GM10847 (cell line): ENCODE results near the gene PKNOX1.

Source experiments
- POLR2A ChIP-seq: IDR thresholded peaks from 2 replicates; pipeline ENCODE4 v1.6.1; 2011; ENCODE audit not compliant: insufficient read length; ENCODE audit errors: extremely low read depth

Gene PKNOX1

GRCh38 chr21:42989816-42990650 is 15.7 kb downstream of the PKNOX1 start:
- TF ChIP-seq POLR2A, result no peak

DNA sequence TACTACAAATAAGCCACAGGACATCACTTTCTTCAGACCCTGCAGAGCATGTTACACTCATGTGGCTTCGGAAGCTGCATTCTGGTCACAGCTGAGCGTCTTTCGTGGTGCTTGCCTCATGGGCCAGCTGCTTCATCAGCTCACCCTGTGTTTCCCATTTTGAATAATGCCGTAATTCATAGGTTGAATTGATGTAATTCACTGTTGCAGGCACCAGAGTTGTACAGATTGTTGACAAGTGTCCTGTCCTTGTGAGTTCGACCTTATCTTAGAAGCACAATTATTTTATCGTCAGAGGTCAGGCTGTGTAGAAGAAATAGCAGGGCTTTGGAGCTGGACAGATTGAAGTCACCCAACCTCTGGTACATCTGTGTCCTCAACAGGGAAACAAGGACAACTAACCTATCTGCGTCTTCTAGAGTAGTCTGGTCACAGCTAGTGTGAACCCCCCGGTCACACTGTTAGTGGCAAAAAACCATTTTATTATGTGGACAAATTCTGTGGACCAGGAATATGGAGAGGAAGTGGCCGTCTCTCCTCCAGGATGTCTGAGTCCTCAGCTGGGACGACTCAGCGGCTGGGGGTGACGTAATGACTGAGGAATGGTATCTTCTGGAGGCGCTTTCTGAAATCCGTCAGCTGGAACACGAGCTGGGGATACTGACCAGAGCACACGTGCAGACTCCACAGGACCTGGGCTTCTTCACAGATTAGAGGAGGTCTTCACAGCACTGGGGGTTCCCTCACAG is 17.8 kb downstream of the PKNOX1 start:
- no peak for TF ChIP-seq POLR2A

GRCh38 chr21:42993051-42993712 is 18.8 kb downstream of the PKNOX1 start:
- no peak for TF ChIP-seq POLR2A

DNA sequence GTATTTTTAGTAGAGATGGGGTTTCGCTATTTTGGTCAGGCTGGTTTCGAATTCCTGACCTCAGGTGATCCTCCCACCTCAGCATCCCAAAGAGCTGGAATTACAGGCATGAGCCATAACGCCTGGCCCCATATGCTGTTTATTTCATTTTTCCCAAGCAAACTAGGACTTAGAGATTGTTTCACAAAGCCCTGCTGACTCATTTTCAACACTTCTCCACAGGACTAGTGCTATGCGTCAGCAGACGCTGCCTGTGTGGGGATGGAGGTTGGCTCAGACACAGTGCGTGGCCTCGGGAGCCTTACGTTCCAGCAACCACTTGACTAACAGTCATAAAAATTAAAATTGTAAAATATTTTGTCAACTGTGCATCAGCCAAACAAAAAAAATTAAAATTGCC is 22.7 kb downstream of the PKNOX1 start:
- no peak for TF ChIP-seq POLR2A

- no peak for TF ChIP-seq POLR2A
Measured at GRCh38 chr21:43001316-43001715, 27.0 kb downstream of the PKNOX1 start.

DNA sequence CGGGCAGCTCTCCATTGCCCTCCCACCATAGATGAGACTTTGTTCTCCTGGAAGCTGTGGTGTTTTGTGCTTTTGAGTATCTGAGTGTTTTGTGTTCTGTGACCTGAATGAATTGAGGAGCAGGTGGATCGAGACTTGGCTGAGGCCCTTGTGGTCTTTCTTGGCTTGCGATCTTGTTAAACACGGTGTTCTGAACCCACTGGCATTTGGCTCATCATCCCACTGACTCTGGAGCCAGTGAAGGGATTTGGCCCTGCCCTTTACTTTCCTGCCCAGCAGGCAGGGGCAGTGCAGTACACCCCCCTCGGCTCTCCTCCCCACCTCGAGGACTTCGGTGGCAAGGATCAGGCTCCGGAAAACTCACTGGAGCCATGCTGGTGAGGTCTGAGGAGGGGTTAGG is 30.6 kb downstream of the PKNOX1 start:
- TF ChIP-seq POLR2A, result no peak

DNA sequence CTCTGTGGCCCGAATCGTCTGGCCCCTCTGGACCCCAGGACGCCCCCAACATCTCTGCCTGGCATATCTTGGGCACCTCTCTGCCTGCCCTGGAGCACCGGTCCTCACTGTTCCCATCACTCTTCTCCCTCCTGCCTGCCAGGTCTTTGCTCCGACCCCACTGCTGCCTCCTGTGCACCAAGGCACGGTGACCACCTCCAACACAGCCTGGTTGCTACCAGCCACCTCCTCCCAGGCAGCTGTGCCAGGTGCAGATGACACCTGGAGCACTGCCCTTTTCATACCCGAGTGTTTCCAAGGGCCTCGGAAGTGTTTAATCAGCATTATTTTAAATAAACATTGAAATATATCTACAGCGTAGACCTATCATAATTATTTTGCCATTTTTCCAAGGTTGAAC is 31.3 kb downstream of the PKNOX1 start:
- TF ChIP-seq POLR2A, result no peak

- TF ChIP-seq POLR2A, result no peak
Measured at GRCh38 chr21:43006874-43007208, 32.5 kb downstream of the PKNOX1 start.

GRCh38 chr21:43012596-43012995 is 38.2 kb downstream of the PKNOX1 start:
- TF ChIP-seq POLR2A, result no peak

DNA sequence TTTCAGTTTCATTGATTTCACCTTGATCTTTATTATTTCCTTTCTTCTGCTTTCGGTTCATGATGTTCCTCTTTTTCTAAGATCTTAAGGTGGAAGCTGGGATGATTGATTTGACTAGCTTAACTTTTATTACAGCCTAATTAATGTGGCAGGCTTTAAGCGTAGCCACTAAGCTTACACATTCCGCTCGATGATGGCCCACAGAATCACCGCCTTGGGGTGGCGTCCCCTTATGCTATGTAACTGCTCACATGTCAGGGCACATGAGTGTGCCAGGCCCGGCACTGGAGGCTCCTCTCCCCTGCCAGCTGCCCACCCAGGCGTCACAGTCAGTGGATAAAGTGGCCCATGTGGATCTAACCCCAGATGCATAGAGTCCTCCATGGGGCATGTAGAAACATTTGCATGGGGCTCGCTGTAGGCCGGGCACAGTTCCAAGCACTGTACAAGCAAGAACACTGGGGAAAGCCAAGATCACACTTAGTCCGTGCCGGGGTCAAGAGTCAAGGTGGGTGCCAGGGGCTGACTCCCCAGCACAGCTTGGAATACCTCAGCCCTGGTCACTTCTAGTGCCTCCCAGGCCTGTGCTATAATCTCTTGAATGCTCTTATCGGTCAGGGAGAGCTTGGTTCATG is 41.7 kb downstream of the PKNOX1 start:
- TF ChIP-seq POLR2A, result no peak

DNA sequence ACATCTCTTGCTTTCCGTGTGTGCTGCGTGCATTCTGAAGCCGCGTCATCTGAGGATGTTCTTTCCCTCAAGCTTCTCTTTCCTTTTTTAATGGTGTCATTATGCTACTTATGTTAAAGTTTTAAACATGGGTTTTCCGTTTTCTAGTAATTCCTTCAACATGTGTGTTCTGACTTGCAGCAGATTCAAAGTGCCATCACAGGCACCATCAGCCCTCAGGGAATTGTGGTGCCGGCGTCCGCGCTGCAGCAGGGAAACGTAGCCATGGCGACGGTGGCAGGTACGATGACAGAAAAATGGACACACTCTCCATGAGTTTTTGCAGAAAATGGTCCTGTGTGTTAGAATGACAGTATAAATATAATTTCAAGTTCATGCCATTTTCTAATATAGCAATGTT is 42.4 kb downstream of the PKNOX1 start:
- TF ChIP-seq POLR2A, result no peak

DNA sequence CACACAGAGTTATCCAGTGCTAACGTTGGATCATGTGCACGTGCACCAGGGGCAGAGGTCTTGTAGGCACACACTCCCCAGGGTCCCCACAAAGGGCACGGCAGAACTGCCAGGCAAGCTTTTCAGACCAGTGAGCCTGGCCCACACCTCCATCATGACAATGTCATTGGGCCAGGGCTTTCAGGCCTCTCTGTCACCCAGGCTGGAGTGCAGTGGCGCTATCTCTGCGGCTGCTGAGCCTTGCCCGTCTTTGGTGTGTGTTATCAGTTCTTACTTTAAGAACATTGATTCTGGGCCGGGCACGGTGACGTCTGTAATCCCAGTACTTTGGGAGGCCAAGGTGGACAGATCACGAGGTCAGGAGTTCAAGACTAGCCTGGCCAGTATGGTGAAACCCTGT is 44.2 kb downstream of the PKNOX1 start:
- TF ChIP-seq POLR2A, result no peak

DNA sequence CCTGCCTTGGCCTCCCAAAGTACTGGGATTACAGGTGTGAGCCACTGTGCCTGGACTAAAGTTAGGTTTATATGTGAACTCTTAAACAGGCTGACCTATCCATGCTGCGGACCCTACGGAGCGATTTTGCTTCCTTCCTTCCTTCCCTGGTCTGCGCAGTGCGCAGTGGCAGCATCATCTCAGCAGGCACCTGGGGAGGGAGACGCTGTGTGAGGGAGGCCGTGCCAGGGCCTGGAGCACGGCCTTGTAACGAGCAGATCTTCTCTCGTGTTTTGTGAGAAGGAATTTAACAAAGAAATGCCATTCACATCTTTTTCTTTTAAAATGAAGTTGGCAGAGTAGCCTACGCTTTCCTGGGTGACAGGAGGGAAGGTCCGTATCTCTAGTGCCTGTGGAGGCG is 45.8 kb downstream of the PKNOX1 start:
- no peak for TF ChIP-seq POLR2A

- no peak for TF ChIP-seq POLR2A
Measured at GRCh38 chr21:43020771-43021170, 46.4 kb downstream of the PKNOX1 start.

- TF ChIP-seq POLR2A, result no peak
Measured at GRCh38 chr21:43021191-43021590, 46.8 kb downstream of the PKNOX1 start.
